B cell (primary cell): ENCODE results near the gene PNMA8B. TPM values are rescaled to one million over a fixed set of nuclear protein-coding genes. Genes with fewer than 3 reads are reported as not detected.

Experiments
- ATAC-seq: fragments of 200-7000 bp; cut with Tn5 transposase; one replicate; pipeline ENCODE4 v1.10.0; 2021; ENCODE audit warnings: low read depth, mild to moderate bottlenecking, moderate number of reproducible peaks, moderate library complexity
- CTCF ChIA-PET: fragments of 350-600 bp; sonication (Branson Sonifier 250); formaldehyde crosslinking; loops from one replicate; lab custom pipeline; 2021; ENCODE audit warnings: antibody characterized with exemption, inconsistent platforms; lab: Charles Lee
- POLR2A ChIA-PET: fragments of 350-600 bp; sonication (Branson Sonifier 250); formaldehyde crosslinking; loops from one replicate; lab custom pipeline; 2021; ENCODE audit warnings: antibody characterized with exemption; lab: Charles Lee
- DNase-seq: peaks from one replicate; pipeline ENCODE4 v3.0.0; 2013
- H2AFZ ChIP-seq: 2 replicates; pipeline ENCODE4 v1.6.1; 2012; ENCODE audit warnings: mild to moderate bottlenecking, low read depth, low read length; ENCODE audit not compliant: insufficient read depth, poor library complexity, severe bottlenecking
- H3K27ac ChIP-seq, 2 donors: 1 replicate in 1 of 2; 2 replicates in 1 of 2; pipeline ENCODE4 v1.5.1; 2012 to 2013; ENCODE audit warnings: low read length in 2 of 2, mild to moderate bottlenecking in 2 of 2, moderate library complexity in 1 of 2
- H3K27me3 ChIP-seq, 4 experiments: fragments of 200-600 bp in 1 of 4; sonication (generic) in 1 of 4; replicated peaks in 1 of 4; 1 replicate in 2 of 4; 2 replicates in 2 of 4; pipeline versions ENCODE4 v1.6.1 to v1.7.0; 2013 to 2016; ENCODE audit warnings: low read length in 3 of 4, mild to moderate bottlenecking in 2 of 4, mixed read lengths in 1 of 4, moderate library complexity in 1 of 4; ENCODE audit not compliant: insufficient read depth in 4 of 4, control insufficient read depth in 3 of 4; ENCODE audit errors: control extremely low read depth in 1 of 4
- H3K36me3 ChIP-seq, 2 experiments: replicated peaks in 1 of 2; 1 replicate in 1 of 2; 2 replicates in 1 of 2; pipeline versions ENCODE4 v1.6.1 to v1.7.1; 2013; ENCODE audit warnings: low read length in 1 of 2; ENCODE audit not compliant: insufficient read depth in 2 of 2, control insufficient read depth in 1 of 2; ENCODE audit errors: control extremely low read depth in 1 of 2, extremely low read depth in 1 of 2
- H3K4me1 ChIP-seq, 2 donors: fragments of 200-600 bp in 1 of 2; sonication (generic) in 1 of 2; 1 replicate in 1 of 2; 2 replicates in 1 of 2; pipeline versions ENCODE4 v1.5.1 to v1.6.1; 2013 to 2017; ENCODE audit warnings: low read length in 2 of 2; ENCODE audit not compliant: control insufficient read depth in 2 of 2, insufficient read depth in 2 of 2
- H3K4me2 ChIP-seq: replicated peaks from 2 replicates; pipeline ENCODE3; 2012; ENCODE audit warnings: mild to moderate bottlenecking, low read depth, low read length; ENCODE audit not compliant: poor library complexity, severe bottlenecking
- H3K4me3 ChIP-seq, 5 experiments: fragments of 200-600 bp in 1 of 5; sonication (generic) in 1 of 5; 1 replicate in 3 of 5; 2 replicates in 2 of 5; pipeline versions ENCODE4 v1.5.1 to v1.7.0; 2011 to 2016; ENCODE audit warnings: low read length in 4 of 5, mild to moderate bottlenecking in 4 of 5, low read depth in 2 of 5, control low read depth in 1 of 5, moderate library complexity in 1 of 5; ENCODE audit not compliant: insufficient read depth in 1 of 5; ENCODE audit errors: control extremely low read depth in 1 of 5, extremely low read depth in 1 of 5
- H3K79me2 ChIP-seq: fragments of 200-600 bp; sonication (generic); one replicate; pipeline ENCODE4 v1.6.0; 2016; ENCODE audit warnings: low read length; ENCODE audit not compliant: control insufficient read depth, insufficient read depth
- H3K9ac ChIP-seq: fragments of 200-600 bp; sonication (generic); 2 replicates; pipeline ENCODE4 v1.6.1; 2017; ENCODE audit warnings: mild to moderate bottlenecking, low read length, moderate library complexity
- H3K9me3 ChIP-seq, 3 donors: one replicate each; pipeline versions ENCODE4 v1.6.1 to v1.7.1; 2013; ENCODE audit warnings: low read length in 2 of 3; ENCODE audit not compliant: control insufficient read depth in 2 of 3, insufficient read depth in 1 of 3; ENCODE audit errors: control extremely low read depth in 1 of 3
- H4K20me1 ChIP-seq: 2 replicates; pipeline ENCODE4 v1.6.0; 2012; ENCODE audit warnings: mild to moderate bottlenecking, low read length; ENCODE audit not compliant: insufficient read depth, control insufficient read depth, poor library complexity, severe bottlenecking
- H3K27ac Mint-ChIP-seq: one replicate; pipeline ENCODE4 v1.8.0; 2021; ENCODE audit warnings: mixed read lengths
- H3K27me3 Mint-ChIP-seq: one replicate; pipeline ENCODE4 v1.8.0; 2021; ENCODE audit warnings: mixed read lengths
- H3K4me1 Mint-ChIP-seq: one replicate; pipeline ENCODE4 v1.8.0; 2021; ENCODE audit warnings: mixed read lengths
- H3K4me3 Mint-ChIP-seq: one replicate; pipeline ENCODE4 v1.8.0; 2021; ENCODE audit warnings: mixed read lengths
- H3K9me3 Mint-ChIP-seq: one replicate; pipeline ENCODE4 v1.8.0; 2022; ENCODE audit warnings: mixed read lengths; ENCODE audit not compliant: insufficient read depth
- CTCF ChIP-seq: fragments of 200-600 bp; IDR thresholded peaks from one replicate; pipeline ENCODE4 v1.8.0; 2022; ENCODE audit warnings: antibody characterized with exemption, mild to moderate bottlenecking
- EZH2 ChIP-seq: IDR thresholded peaks from 2 replicates; pipeline ENCODE4 v1.6.1; 2012; ENCODE audit warnings: borderline replicate concordance, low read depth, mild to moderate bottlenecking, moderate library complexity, low read length; ENCODE audit not compliant: insufficient read depth, poor library complexity, severe bottlenecking
- WGBS: methylation state at CpG from one replicate; pipeline ENCODE4 v1.1.5; 2013; ENCODE audit warnings: missing lambda C conversion rate; ENCODE audit not compliant: insufficient coverage; 5-methylcytosine and 5-hydroxymethylcytosine counted together
- intact Hi-C: fragments of 100-400 bp; cut with micrococcal nuclease; formaldehyde crosslinking; loops from one replicate; pipeline ENCODE4 v1.10.0; 2022
- polyA plus RNA-seq: library from polyadenylated mRNA; depleted of rRNA; stranded (reverse); fragments of >200 nt; gene quantifications from 2 replicates; pipeline ENCODE4 v1.2.3, GENCODE V29; 2012
- total RNA-seq, 2 donors: library from RNA; stranded (reverse); fragments of 120-200 nt in 1 of 2; gene quantifications; 1 replicate in 1 of 2; 2 replicates in 1 of 2; pipeline versions ENCODE4 v1.2.3 to v1.2.4, GENCODE V29; 2013 to 2022

PNMA8B gene
- total and polyA plus RNA-seq, 2 donors (not counting 1 experiment from before 2014, with no cell fraction given): 0.10 to 0.32 TPM

GRCh38 chr19:46517471-46517870, 21.8 kb upstream of the PNMA8B start:
- Histone ChIP-seq H3K36me3 (no peaks in the 10 kb centered on the region), H3K27ac (no peak overlapping the region), H3K4me1 (no peaks in the 10 kb centered on the region), H3K79me2 (no peaks in the 10 kb centered on the region), H4K20me1 (no peaks in the 10 kb centered on the region), H2AFZ (no peak overlapping the region), H3K9ac (no peak overlapping the region), H3K4me2 (no peak overlapping the region), H3K9me3 (peaks cover 0 to 5% (median 0%) of the 10 kb centered on the region in 3 donors), H3K4me3 (no peak overlapping the region), H3K27me3 (peaks cover 0 to 26% (median 1%) of the 10 kb centered on the region in 4 experiments)
- intact Hi-C loops: no loop called here
- Mint-ChIP-seq H3K4me1 (peaks cover 12% of the 10 kb centered on the region), H3K27ac (no peak overlapping the region), H3K4me3 (no peak overlapping the region), H3K9me3 (no peaks in the 10 kb centered on the region), H3K27me3 (peaks cover 22% of the 10 kb centered on the region)
- ChIA-PET POLR2A (no interaction called here), CTCF (interaction anchor here (0.6 to 1.4 kb wide), 4 partner anchors 8 to 211 kb away, joined by 3 read pairs; no protein-coding TSS in a partner anchor)
- WGBS: 98% methylated on average over 3 of the region's 6 CpGs
- DNase-seq: no peak
- TF ChIP-seq CTCF (no peak), EZH2 (no peak)
- no peak for ATAC-seq

GRCh38 chr19:46515879-46516350, 20.2 kb upstream of the PNMA8B start:
- Histone ChIP-seq H2AFZ (no peak overlapping the region), H3K79me2 (no peaks in the 10 kb centered on the region), H3K9ac (no peak overlapping the region), H3K9me3 (peaks cover 0 to 5% (median 0%) of the 10 kb centered on the region in 3 donors), H3K4me2 (no peak overlapping the region), H3K27me3 (peaks cover 0 to 30% (median 1%) of the 10 kb centered on the region in 4 experiments), H3K27ac (no peak overlapping the region), H3K4me3 (no peak overlapping the region), H4K20me1 (no peaks in the 10 kb centered on the region), H3K36me3 (no peaks in the 10 kb centered on the region), H3K4me1 (no peaks in the 10 kb centered on the region)
- Mint-ChIP-seq H3K27ac (no peak overlapping the region), H3K4me1 (peaks cover 11% of the 10 kb centered on the region), H3K4me3 (no peak overlapping the region), H3K9me3 (no peaks in the 10 kb centered on the region), H3K27me3 (peaks cover 29% of the 10 kb centered on the region)
- TF ChIP-seq EZH2 (no peak), CTCF (peak; percentile 63)
- ChIA-PET POLR2A (interaction anchor here (0.6 kb wide), 1 partner anchor 59 kb away, joined by 9 read pairs; no protein-coding TSS in a partner anchor), CTCF (interaction anchor here (0.8 to 1.6 kb wide), 8 partner anchors 9 to 213 kb away, joined by 3 to 7 read pairs (median 4); no protein-coding TSS in a partner anchor)
- no peak for ATAC-seq
- no peak for DNase-seq
- intact Hi-C loops: no loop called here
- WGBS: no CpG with 5 or more reads among the region's 6 CpGs
